Measurements from ENCODE around the gene NECAB2.

GRCh38 chr16:83974475-83974874 lies 6.4 kb downstream of the NECAB2 start:
- TF ChIP-seq, protein P1, sequence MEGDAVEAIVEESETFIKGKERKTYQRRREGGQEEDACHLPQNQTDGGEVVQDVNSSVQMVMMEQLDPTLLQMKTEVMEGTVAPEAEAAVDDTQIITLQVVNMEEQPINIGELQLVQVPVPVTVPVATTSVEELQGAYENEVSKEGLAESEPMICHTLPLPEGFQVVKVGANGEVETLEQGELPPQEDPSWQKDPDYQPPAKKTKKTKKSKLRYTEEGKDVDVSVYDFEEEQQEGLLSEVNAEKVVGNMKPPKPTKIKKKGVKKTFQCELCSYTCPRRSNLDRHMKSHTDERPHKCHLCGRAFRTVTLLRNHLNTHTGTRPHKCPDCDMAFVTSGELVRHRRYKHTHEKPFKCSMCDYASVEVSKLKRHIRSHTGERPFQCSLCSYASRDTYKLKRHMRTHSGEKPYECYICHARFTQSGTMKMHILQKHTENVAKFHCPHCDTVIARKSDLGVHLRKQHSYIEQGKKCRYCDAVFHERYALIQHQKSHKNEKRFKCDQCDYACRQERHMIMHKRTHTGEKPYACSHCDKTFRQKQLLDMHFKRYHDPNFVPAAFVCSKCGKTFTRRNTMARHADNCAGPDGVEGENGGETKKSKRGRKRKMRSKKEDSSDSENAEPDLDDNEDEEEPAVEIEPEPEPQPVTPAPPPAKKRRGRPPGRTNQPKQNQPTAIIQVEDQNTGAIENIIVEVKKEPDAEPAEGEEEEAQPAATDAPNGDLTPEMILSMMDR (IDR thresholded peaks at IDR 0.05) = no peak
- TF ChIP-seq POLR2A (IDR thresholded peaks at IDR 0.05) (no peak), POLR2AphosphoS5 (IDR thresholded peaks at IDR 0.05) (no peak)
